Liver (tissue), 9 donors: ENCODE results near the gene FBXW7. TPM values are rescaled to one million over a fixed set of nuclear protein-coding genes. Genes with fewer than 3 reads are reported as not detected.

ENCODE experiments used
- DNase-seq: peaks from one replicate; pipeline ENCODE4 v3.0.0-alpha.2; 2017; ENCODE audit warnings: low spot score
- H3K27ac ChIP-seq, 2 donors: one replicate each; pipeline ENCODE4 v1.7.0; 2013; ENCODE audit warnings: inconsistent platforms in 2 of 2, low read length in 2 of 2, control low read depth in 1 of 2, low read depth in 1 of 2, mild to moderate bottlenecking in 1 of 2
- H3K27me3 ChIP-seq, 4 donors: one replicate each; pipeline versions ENCODE4 v1.6.1 to v1.7.0; 2013; ENCODE audit warnings: low read length in 3 of 4, inconsistent platforms in 1 of 4, mild to moderate bottlenecking in 1 of 4, moderate library complexity in 1 of 4; ENCODE audit not compliant: control insufficient read depth in 4 of 4, insufficient read depth in 4 of 4
- H3K36me3 ChIP-seq, 4 donors: one replicate each; pipeline versions ENCODE4 v1.6.1 to v1.7.0; 2013; ENCODE audit warnings: low read length in 3 of 4, mild to moderate bottlenecking in 3 of 4, low read depth in 1 of 4, moderate library complexity in 1 of 4; ENCODE audit not compliant: control insufficient read depth in 4 of 4, insufficient read depth in 3 of 4
- H3K4me1 ChIP-seq, 4 donors: one replicate each; pipeline versions ENCODE4 v1.6.1 to v1.7.0; 2013; ENCODE audit warnings: low read length in 3 of 4, mild to moderate bottlenecking in 3 of 4, moderate library complexity in 1 of 4; ENCODE audit not compliant: control insufficient read depth in 4 of 4, insufficient read depth in 4 of 4
- H3K4me3 ChIP-seq, 3 donors: one replicate each; pipeline versions ENCODE4 v1.6.1 to v1.7.0; 2013; ENCODE audit warnings: low read length in 3 of 3, control low read depth in 1 of 3, low read depth in 1 of 3, mild to moderate bottlenecking in 1 of 3
- H3K9ac ChIP-seq, 2 donors: one replicate each; pipeline ENCODE4 v1.7.0; 2013; ENCODE audit warnings: low read length in 2 of 2, mild to moderate bottlenecking in 2 of 2, moderate library complexity in 2 of 2, control low read depth in 1 of 2, low read depth in 1 of 2
- H3K9me3 ChIP-seq, 4 donors: one replicate each; pipeline versions ENCODE4 v1.6.1 to v1.7.0; 2013; ENCODE audit warnings: low read length in 3 of 4; ENCODE audit not compliant: control insufficient read depth in 4 of 4
- EGR1 ChIP-seq, 2 donors: IDR thresholded peaks; 2 replicates each; pipeline ENCODE4 v1.6.1; 2016 to 2018; ENCODE audit warnings: antibody characterized with exemption in 2 of 2, low read depth in 2 of 2
- FOXA1 ChIP-seq: IDR thresholded peaks from 2 replicates; pipeline ENCODE4 v1.6.1; 2016; ENCODE audit warnings: antibody characterized with exemption
- FOXA2 ChIP-seq: IDR thresholded peaks from 2 replicates; pipeline ENCODE4 v1.6.1; 2016; ENCODE audit warnings: antibody characterized with exemption
- GABPA ChIP-seq, 2 donors: IDR thresholded peaks in 1 of 2; conservative IDR thresholded peaks in 1 of 2; 2 replicates each; pipeline ENCODE4 v1.6.1; 2016; ENCODE audit warnings: antibody characterized with exemption in 2 of 2, mild to moderate bottlenecking in 1 of 2, moderate library complexity in 1 of 2
- HNF4G ChIP-seq: IDR thresholded peaks from 2 replicates; pipeline ENCODE4 v1.6.1; 2016; ENCODE audit warnings: antibody characterized with exemption
- JUND ChIP-seq, 2 donors: IDR thresholded peaks; 2 replicates each; pipeline ENCODE4 v1.6.1; 2016; ENCODE audit warnings: antibody characterized with exemption in 2 of 2
- NR2F2 ChIP-seq: IDR thresholded peaks from 2 replicates; pipeline ENCODE4 v1.6.1; 2016; ENCODE audit warnings: antibody characterized with exemption
- RAD21 ChIP-seq, 2 donors: IDR thresholded peaks; 2 replicates each; pipeline ENCODE4 v1.6.1; 2016; ENCODE audit warnings: antibody characterized with exemption in 2 of 2, mild to moderate bottlenecking in 2 of 2
- RXRA ChIP-seq, 2 donors: IDR thresholded peaks; 2 replicates each; pipeline ENCODE4 v1.6.1; 2017 to 2018; ENCODE audit warnings: antibody characterized with exemption in 2 of 2, mild to moderate bottlenecking in 1 of 2
- SP1 ChIP-seq: IDR thresholded peaks from 2 replicates; pipeline ENCODE4 v1.6.1; 2018; ENCODE audit warnings: antibody characterized with exemption, mild to moderate bottlenecking
- TAF1 ChIP-seq: conservative IDR thresholded peaks from 2 replicates; pipeline ENCODE4 v1.6.1; 2016; ENCODE audit warnings: antibody characterized with exemption, mild to moderate bottlenecking
- YY1 ChIP-seq: IDR thresholded peaks from 2 replicates; pipeline ENCODE4 v1.6.1; 2016; ENCODE audit warnings: antibody characterized with exemption, mild to moderate bottlenecking
- WGBS: extraction: QIAGEN DNeasy Blood & Tissue Kit; methylation state at CpG from one replicate; pipeline ENCODE4 v1.1.7; 2013; 5-methylcytosine and 5-hydroxymethylcytosine counted together
- polyA plus RNA-seq, 2 donors: library from polyadenylated mRNA; stranded (reverse) in 1 of 2; unstranded in 1 of 2; fragments of 200-250 nt in 1 of 2; fragments of >200 nt in 1 of 2; fragmentation: Nextera tagmentation in 1 of 2; extraction: Ambion mirVana in 1 of 2; gene quantifications; one replicate each; pipeline versions ENCODE4 v1.2.1 to v1.2.3, GENCODE V29; 2013 to 2015
- total RNA-seq, 2 donors: library from RNA; depleted of rRNA; stranded (reverse); fragments of >200 nt; gene quantifications; one replicate each; pipeline ENCODE4 v1.2.3, GENCODE V29; 2014
- TF ChIP-seq, protein P1 (sequence below): IDR thresholded peaks from 2 replicates; pipeline ENCODE4 v1.6.1; 2016; ENCODE audit warnings: antibody characterized with exemption, mild to moderate bottlenecking
- TF ChIP-seq, protein P2 (sequence below): IDR thresholded peaks from 2 replicates; pipeline ENCODE4 v1.6.1; 2016; ENCODE audit warnings: antibody characterized with exemption
- TF ChIP-seq, protein P3 (sequence below): IDR thresholded peaks from 2 replicates; pipeline ENCODE4 v1.6.1; 2016; ENCODE audit warnings: antibody characterized with exemption
- TF ChIP-seq, protein P4 (sequence below): IDR thresholded peaks from 2 replicates; pipeline ENCODE4 v1.6.1; 2016; ENCODE audit warnings: antibody characterized with exemption
- TF ChIP-seq, protein P5 (sequence below): fragments of 150-350 bp; IDR thresholded peaks from 2 replicates; pipeline ENCODE4 v1.5.1; 2017; ENCODE audit warnings: improper control_type of control experiment, low read depth, low read length; ENCODE audit not compliant: missing input control
- donor health status: healthy.
- donor health status: healthy.
- donor health status: healthy.
- donor health status: healthy.
- donor health status: healthy.

Gene FBXW7
- total and polyA plus RNA-seq, 4 donors = 4.0 to 56.9 (median 16.1) TPM

DNA sequence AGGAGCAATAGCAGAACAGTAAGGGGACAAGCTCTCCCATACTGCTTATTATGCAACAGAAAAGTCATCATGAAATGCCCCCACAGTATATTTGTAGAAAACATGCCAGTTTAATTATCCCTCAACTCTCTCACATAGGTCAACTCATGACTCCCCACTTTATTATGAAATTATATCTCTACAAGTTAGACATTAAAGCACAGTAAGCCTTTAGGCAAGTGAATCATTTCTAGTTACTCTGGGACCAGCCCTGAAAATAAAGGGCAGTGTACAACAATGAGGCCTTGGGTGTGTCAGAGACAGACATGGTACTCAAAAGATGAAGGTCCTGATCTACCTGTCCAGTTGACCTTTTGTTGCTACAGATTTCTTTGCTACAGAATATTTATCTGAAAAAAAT is 191.9 kb downstream of the FBXW7 start:
- H3K27me3 ChIP-seq = no peaks in the 10 kb centered on the region
- H3K4me1 ChIP-seq = no peaks in the 10 kb centered on the region
- no peak for DNase-seq
- H3K9ac ChIP-seq = no peak overlapping the region
- TF ChIP-seq YY1 = no peak
- TF ChIP-seq, protein P1, sequence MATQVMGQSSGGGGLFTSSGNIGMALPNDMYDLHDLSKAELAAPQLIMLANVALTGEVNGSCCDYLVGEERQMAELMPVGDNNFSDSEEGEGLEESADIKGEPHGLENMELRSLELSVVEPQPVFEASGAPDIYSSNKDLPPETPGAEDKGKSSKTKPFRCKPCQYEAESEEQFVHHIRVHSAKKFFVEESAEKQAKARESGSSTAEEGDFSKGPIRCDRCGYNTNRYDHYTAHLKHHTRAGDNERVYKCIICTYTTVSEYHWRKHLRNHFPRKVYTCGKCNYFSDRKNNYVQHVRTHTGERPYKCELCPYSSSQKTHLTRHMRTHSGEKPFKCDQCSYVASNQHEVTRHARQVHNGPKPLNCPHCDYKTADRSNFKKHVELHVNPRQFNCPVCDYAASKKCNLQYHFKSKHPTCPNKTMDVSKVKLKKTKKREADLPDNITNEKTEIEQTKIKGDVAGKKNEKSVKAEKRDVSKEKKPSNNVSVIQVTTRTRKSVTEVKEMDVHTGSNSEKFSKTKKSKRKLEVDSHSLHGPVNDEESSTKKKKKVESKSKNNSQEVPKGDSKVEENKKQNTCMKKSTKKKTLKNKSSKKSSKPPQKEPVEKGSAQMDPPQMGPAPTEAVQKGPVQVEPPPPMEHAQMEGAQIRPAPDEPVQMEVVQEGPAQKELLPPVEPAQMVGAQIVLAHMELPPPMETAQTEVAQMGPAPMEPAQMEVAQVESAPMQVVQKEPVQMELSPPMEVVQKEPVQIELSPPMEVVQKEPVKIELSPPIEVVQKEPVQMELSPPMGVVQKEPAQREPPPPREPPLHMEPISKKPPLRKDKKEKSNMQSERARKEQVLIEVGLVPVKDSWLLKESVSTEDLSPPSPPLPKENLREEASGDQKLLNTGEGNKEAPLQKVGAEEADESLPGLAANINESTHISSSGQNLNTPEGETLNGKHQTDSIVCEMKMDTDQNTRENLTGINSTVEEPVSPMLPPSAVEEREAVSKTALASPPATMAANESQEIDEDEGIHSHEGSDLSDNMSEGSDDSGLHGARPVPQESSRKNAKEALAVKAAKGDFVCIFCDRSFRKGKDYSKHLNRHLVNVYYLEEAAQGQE = no peak
- TF ChIP-seq TAF1 = no peak
- no peak for TF ChIP-seq RXRA (IDR thresholded peaks at IDR 0.05)
- no peak for TF ChIP-seq HNF4G
- TF ChIP-seq, protein P2, sequence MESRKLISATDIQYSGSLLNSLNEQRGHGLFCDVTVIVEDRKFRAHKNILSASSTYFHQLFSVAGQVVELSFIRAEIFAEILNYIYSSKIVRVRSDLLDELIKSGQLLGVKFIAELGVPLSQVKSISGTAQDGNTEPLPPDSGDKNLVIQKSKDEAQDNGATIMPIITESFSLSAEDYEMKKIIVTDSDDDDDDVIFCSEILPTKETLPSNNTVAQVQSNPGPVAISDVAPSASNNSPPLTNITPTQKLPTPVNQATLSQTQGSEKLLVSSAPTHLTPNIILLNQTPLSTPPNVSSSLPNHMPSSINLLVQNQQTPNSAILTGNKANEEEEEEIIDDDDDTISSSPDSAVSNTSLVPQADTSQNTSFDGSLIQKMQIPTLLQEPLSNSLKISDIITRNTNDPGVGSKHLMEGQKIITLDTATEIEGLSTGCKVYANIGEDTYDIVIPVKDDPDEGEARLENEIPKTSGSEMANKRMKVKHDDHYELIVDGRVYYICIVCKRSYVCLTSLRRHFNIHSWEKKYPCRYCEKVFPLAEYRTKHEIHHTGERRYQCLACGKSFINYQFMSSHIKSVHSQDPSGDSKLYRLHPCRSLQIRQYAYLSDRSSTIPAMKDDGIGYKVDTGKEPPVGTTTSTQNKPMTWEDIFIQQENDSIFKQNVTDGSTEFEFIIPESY = no peak
- TF ChIP-seq FOXA1 = no peak
- TF ChIP-seq, protein P3, sequence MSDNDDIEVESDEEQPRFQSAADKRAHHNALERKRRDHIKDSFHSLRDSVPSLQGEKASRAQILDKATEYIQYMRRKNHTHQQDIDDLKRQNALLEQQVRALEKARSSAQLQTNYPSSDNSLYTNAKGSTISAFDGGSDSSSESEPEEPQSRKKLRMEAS = no peak
- TF ChIP-seq, protein P4, sequence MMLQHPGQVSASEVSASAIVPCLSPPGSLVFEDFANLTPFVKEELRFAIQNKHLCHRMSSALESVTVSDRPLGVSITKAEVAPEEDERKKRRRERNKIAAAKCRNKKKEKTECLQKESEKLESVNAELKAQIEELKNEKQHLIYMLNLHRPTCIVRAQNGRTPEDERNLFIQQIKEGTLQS = no peak
- no peak for TF ChIP-seq GABPA (IDR thresholded peaks at IDR 0.05 in 1 of 2, conservative IDR thresholded peaks at IDR 0.05 in 1 of 2)
- TF ChIP-seq SP1 = no peak
- TF ChIP-seq, protein P5, sequence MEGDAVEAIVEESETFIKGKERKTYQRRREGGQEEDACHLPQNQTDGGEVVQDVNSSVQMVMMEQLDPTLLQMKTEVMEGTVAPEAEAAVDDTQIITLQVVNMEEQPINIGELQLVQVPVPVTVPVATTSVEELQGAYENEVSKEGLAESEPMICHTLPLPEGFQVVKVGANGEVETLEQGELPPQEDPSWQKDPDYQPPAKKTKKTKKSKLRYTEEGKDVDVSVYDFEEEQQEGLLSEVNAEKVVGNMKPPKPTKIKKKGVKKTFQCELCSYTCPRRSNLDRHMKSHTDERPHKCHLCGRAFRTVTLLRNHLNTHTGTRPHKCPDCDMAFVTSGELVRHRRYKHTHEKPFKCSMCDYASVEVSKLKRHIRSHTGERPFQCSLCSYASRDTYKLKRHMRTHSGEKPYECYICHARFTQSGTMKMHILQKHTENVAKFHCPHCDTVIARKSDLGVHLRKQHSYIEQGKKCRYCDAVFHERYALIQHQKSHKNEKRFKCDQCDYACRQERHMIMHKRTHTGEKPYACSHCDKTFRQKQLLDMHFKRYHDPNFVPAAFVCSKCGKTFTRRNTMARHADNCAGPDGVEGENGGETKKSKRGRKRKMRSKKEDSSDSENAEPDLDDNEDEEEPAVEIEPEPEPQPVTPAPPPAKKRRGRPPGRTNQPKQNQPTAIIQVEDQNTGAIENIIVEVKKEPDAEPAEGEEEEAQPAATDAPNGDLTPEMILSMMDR = no peak
- no peak for TF ChIP-seq NR2F2
- no peak for TF ChIP-seq EGR1 (IDR thresholded peaks at IDR 0.05; ENCODE audit: low read depth in 2 of 2)
- no peak for TF ChIP-seq FOXA2
- no peak for TF ChIP-seq RAD21 (IDR thresholded peaks at IDR 0.05)
- TF ChIP-seq JUND (IDR thresholded peaks at IDR 0.05) = no peak
- H3K4me3 ChIP-seq = no peak overlapping the region
- H3K36me3 ChIP-seq = peaks cover 0 to 10% (median 4%) of the 10 kb centered on the region in 4 donors
- no peaks in the 10 kb centered on the region for H3K9me3 ChIP-seq
- no peak overlapping the region for H3K27ac ChIP-seq

DNA sequence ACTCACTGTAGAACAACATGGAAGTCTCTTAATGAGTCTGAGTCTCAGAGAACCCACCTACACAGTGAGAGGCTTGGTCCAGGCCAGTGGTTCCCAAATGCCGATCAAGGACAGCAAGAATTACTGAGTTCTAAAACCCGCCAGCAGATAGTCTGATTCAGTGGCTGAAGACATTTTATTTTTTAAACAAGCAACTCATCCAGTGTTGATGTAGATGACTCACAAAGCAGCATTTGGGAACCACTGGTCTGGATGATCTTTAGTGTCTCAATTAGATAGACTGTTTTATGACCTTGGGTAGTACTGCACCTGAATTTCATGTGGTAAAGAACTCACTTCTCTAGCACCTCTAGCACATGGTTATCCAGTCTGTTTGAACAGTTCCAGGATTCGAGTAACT is 193.6 kb downstream of the FBXW7 start:
- Histone ChIP-seq H3K4me1 (no peaks in the 10 kb centered on the region), H3K36me3 (peaks cover 0 to 10% (median 6%) of the 10 kb centered on the region in 4 donors), H3K4me3 (no peak overlapping the region), H3K27ac (no peak overlapping the region), H3K27me3 (no peaks in the 10 kb centered on the region), H3K9ac (no peak overlapping the region), H3K9me3 (no peaks in the 10 kb centered on the region)
- WGBS = 95% methylated on average over 3 of the region's 3 CpGs
- TF ChIP-seq GABPA (IDR thresholded peaks at IDR 0.05 in 1 of 2, conservative IDR thresholded peaks at IDR 0.05 in 1 of 2) (no peak), RXRA (IDR thresholded peaks at IDR 0.05) (no peak), FOXA1 (no peak), SP1 (no peak)
- TF ChIP-seq, protein P5 = no peak
- DNase-seq = no peak
